ENCODE results near the gene PPP4R2.

- TF ChIP-seq EZH2 (IDR thresholded peaks at IDR 0.05; ENCODE audit: borderline replicate concordance), result no peak
- peak; percentile 67 for TF ChIP-seq CTCF (IDR thresholded peaks at IDR 0.05; ENCODE audit: poor library complexity)
Observed at GRCh38 chr3:72997421-72997961, 880 bp downstream of the PPP4R2 start.

Data from hepatocyte (in vitro differentiated cells).